Activated effector memory CD4-positive, alpha-beta T cell treated with Interleukin-2 at 50 U/mL for 16 hours (primary cell): Measurements from ENCODE around the gene MON2.
"Not testable (repeated sequence)": the region's sequence is repeated elsewhere in the genome, so short reads cannot be mapped to it uniquely, and the experiment has no call there.

Source experiments
- DNase-seq: peaks from one replicate; pipeline ENCODE4 v3.0.0-alpha.2; 2020

Gene MON2, protein sequence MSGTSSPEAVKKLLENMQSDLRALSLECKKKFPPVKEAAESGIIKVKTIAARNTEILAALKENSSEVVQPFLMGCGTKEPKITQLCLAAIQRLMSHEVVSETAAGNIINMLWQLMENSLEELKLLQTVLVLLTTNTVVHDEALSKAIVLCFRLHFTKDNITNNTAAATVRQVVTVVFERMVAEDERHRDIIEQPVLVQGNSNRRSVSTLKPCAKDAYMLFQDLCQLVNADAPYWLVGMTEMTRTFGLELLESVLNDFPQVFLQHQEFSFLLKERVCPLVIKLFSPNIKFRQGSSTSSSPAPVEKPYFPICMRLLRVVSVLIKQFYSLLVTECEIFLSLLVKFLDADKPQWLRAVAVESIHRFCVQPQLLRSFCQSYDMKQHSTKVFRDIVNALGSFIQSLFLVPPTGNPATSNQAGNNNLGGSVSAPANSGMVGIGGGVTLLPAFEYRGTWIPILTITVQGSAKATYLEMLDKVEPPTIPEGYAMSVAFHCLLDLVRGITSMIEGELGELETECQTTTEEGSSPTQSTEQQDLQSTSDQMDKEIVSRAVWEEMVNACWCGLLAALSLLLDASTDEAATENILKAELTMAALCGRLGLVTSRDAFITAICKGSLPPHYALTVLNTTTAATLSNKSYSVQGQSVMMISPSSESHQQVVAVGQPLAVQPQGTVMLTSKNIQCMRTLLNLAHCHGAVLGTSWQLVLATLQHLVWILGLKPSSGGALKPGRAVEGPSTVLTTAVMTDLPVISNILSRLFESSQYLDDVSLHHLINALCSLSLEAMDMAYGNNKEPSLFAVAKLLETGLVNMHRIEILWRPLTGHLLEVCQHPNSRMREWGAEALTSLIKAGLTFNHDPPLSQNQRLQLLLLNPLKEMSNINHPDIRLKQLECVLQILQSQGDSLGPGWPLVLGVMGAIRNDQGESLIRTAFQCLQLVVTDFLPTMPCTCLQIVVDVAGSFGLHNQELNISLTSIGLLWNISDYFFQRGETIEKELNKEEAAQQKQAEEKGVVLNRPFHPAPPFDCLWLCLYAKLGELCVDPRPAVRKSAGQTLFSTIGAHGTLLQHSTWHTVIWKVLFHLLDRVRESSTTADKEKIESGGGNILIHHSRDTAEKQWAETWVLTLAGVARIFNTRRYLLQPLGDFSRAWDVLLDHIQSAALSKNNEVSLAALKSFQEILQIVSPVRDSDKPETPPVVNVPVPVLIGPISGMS (N-terminal part only)

DNA sequence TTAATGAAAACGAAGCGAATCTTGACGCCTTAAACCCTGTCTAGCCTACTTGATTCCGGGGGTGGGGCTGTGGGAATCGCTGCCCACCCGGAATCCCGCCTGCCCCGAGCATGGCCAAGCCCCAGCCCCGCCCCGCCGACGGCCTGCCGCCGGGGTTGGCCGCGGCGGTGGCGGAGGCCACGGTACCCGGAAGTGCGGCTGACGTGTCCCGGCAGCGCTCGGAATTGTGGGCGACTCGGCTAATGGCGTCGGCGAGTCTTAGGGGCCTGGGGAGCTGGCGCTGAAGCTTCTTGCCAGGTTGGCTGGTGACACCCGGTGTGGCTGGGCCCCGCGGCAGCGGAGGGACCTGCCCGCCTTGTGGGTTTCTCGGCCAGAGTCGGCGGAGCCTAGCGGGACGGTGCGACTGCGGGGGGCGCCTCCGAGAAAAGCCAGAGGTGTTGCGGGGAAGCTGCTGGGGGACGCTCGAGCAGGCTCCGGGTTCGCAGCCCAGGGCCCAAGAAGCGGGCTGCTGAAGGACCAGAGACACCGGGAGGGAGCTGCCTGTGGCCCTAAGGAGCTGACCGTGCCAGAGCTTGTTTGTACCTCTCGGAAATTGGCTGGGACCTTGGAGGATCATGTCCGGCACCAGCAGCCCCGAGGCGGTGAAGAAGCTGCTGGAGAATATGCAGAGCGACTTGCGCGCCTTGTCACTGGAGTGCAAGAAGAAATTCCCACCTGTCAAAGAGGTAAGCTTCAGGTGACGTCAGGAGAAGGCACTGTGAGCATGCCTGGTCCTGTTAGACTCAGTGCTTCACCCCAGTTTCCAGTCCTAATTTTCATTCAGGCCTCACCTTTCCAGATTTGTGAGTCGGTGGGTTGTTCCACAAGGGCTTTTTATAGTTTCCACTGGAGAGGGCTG lies at the start of gene MON2:
Gene MON2, plus strand, starts transcription at position 233 of the 898 bp plus-strand sequence. Its CDS starts 382 bp downstream, at position 615.
- peak; percentile 80 for DNase-seq

DNA sequence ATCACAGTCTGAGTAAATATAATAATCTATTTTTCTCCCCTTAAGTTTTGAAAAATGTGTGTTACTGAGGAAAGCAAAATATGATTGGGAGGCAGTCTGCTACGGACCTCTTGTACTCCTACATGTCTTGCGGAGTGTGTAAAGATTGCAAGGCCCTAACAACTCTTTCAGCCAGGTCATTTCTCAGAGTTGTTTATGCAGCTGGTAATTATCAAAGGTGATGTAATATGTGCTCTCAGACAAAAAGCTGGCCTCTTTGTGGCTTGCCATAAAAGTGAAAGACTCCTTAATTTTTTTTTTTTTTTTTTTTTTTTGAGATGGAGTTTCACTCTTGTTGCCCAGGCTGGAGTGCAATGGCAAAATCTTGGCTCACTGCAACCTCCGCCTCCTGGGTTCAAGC lies 40.5 kb upstream of the MON2 start:
- no peak for DNase-seq

DNA sequence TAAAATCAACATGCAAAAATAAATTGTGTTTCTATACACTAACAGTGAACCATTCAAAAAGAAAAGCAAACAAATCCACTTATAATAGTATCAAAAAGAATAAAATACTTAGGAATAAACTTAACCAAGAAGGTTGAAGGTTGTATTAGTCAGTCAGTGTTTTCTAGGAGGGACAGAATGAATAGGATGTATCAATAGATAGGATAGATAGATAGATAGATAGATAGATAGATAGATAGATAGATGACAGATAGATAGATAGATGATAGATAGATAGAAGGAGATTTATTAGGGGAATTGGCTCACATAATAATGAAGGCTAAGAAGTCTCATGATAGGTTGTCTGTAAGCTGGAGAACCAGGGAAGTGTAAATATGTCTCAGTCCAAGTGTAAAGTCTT lies 37.2 kb upstream of the MON2 start:
- no peak for DNase-seq

DNA sequence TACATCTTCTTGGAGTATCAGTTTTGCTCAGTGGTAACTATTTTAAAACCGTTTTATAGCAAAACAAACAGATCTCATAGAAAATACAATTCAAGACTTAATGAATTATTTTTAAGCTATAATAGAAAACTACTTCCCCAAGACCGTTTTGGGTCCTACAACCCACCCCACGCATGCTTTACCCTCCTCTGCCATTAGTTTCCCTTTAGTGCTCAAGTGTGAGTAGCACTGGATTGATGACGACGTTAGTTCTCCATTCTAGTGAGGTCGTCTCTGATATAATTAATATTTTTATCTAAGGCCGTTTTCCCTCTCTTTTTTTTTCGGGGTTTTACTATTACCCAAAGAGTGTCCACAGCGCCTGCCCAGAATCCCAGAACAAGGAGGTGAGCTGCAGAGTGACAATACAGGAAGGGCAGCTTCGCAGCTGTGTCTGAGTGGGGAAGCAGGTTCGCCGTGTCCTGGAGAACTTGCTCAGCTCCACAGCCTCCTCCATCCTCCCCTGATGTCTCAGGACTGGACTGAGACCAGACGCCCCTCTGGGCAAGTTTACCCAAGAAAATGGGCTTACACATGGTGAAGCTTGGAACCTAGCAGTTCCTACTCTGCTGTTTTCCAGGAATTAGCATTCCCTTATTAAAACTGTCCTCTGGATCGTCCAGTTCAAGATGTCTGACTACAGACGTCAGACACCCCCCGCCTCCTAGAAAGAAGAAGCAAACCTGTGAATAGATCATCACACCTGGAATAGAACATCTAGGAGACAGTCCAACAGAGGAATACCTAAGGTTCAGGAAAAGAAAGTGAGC lies 31.9 kb upstream of the MON2 start:
- no peak for DNase-seq

DNA sequence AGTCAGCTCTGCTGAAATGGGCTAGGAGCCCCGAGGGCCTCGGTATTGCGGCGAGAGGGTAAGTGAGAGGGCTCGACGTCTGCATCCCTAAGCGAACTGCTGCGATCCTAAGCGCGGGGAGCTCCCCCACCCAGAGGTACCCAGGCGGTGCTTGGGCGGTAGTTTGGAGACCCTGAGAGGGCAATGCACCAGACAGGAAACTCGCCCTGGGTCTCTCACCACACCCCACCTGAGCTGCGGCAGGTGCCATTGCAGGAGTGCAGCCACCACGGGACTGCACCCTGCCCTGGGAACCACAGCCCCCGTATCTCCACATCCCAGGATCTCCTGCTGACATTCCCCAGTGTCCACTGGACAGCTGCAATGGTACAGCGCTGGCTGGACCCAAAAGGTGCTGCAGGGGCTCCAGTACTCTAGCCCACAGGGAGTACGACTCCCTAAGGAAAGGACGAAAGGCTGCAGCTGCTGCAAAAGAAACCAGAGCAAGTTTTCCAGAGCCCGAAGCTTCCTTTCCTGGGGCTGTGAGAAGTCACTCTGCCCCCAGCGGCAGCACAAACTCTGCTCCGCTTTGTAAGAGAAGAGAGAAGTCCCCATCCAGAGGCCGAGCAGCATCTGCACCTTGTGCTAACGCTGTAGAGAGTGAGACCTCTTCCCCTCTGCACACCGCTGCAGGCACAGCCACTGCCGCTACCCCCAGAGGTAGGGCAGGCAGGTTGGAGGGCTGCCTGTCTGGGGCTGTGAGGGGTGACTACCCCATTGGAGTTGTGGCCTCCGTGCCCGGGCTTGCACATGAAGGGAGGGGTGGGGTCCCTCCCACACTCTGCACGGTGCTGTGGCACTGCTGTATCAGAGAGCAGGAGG lies 31.1 kb upstream of the MON2 start:
- DNase-seq = peak; percentile 8

DNA sequence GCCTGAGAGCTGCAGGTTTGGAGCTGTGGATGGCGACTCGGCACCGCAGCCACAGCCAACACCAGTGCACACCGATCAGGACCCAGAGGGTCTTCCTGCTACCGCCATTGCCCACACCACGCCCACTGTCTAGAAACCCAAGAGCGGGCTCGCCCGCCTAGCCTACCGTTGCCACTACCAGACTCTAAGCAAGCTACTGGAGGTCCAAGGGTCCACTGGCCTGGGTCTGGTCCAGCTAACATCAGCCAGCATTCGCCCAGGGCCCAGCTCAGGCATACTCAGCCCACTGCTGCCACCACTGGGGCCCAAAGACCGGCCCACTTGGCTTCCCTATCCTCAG lies 30.5 kb upstream of the MON2 start:
- DNase-seq = no peak

DNA sequence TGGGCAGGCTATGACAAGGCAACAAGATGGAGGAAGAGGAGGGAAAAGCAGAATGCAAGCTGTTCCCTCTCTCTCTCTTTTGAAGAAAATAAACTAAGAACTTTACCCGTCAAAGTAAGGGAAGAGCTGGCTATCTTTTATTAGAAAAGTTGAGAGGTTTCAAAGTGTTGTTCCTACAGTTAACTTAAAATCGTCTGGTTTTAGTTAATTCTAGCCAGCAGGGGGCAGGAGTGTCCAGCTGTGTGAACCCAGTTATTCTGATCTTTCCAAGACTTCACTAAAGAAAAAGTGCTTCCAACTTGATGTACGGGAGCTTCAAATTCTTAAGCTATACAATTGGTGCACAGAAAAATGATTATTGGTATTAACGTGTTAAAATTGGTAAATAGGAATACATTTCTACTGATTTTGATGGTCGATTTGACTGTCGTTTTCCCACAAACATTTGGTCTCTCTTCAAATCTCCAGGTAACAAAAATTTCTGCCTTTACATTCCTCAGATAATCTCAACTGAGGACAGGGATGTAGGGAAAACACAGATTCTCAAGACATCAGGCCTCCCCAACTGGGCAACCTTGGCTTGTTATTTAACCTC lies 28.4 kb upstream of the MON2 start:
- no peak for DNase-seq

DNA sequence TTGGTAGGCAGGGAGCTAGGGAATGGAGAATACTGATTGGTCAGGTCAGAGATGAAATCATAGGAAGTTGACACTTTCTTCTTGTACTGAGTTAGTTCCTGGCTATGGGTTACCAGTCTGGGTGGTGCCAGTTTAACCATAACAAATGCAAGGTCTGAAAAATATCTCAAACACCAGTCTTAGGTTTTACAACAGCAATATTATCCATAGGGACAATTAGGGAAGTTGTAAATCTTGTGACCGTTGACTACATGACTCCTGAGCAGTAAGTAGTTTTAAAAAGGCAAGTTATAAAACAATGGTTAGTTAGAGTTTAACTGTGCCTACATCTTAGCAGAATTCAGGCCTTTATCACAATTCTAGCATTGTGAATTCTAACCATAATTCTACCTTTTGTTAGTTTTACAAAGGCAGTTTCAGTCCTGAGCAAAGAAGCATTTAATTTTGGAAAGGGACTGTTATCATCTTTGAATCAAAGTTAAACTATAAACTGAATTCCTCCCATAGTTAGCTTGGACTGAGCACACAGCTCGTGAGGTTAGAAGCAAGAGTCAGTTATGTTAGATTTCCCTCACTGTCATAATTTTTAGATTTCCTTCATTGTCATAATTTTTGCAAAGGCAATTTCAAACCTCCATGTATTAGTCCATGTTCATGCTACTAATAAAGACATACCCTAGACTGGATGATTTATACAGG lies 19.7 kb upstream of the MON2 start:
- no peak for DNase-seq

DNA sequence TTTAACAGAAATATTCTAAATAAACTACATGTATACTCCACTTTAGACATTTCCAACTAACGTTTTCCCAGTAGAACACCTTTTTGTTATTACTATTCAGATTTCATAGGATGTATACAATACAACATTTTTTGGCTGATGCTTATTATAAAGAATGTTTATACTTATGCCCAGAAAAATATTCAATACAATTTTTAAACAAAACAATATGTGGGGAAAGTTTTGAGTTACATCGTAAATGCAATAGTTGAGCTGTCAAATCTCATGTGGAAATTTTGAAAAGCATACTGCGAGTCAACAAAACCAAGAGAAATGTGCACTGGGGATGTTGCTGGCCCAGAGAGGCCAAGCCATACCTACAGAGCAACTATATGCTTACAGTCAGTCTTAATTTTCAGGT lies 18.2 kb upstream of the MON2 start:
- no peak for DNase-seq

DNA sequence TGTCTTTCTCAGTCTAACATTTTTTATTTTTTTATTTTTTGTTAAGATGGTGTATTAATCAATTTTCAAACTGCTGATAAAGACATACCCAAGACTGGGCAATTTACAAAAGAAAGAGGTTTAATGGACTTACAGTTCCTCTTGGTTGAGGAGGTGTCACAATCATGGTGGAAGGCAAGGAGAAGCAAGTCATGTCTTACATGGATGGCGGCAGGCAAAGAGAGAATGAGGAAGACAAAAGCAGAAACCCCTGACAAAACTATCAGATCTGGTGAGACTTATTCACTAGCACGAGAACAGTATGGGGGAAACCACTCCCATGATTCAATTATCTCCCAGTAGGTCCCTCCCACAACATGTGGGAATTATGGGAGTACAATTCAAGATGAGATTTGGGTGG lies 11.2 kb upstream of the MON2 start:
- not testable (repeated sequence) for DNase-seq

DNA sequence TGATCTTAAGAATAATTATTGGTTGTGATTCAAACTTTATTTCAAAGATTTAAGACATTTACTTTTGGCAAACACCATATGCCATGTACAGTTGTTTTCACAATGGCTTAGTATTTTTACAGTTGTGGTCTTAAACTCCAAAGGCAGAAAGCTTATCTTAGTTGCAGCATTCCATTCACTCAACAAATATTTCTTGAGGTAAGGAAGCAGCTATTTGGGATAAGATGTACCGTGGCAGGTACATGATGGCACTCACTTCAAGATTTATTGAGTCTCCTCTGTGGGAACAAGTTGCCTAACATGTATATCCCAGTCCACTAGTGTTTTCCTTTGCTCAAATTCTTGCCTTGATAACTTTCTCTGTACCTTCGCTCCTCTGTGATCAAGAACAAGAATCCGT lies 8.0 kb upstream of the MON2 start:
- no peak for DNase-seq

DNA sequence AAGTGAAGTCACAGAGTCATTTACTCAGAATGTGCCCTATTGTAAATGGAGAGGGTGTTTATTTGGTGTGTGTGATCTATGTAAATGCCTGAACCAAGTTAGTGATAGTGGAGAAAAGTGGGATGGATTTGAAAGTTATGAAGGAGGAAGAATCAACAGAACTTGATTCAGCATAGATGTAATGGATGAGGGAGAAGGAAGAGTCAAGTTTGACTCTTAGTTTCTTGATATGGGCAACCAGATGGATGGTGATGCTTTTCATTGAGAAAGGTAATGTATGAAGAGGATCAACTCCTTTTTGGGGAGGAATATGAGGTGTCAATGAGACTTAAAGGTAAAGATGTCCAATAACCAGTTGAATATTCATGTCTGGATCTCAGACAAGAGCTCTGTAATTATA lies 6.7 kb upstream of the MON2 start:
- DNase-seq = no peak

DNA sequence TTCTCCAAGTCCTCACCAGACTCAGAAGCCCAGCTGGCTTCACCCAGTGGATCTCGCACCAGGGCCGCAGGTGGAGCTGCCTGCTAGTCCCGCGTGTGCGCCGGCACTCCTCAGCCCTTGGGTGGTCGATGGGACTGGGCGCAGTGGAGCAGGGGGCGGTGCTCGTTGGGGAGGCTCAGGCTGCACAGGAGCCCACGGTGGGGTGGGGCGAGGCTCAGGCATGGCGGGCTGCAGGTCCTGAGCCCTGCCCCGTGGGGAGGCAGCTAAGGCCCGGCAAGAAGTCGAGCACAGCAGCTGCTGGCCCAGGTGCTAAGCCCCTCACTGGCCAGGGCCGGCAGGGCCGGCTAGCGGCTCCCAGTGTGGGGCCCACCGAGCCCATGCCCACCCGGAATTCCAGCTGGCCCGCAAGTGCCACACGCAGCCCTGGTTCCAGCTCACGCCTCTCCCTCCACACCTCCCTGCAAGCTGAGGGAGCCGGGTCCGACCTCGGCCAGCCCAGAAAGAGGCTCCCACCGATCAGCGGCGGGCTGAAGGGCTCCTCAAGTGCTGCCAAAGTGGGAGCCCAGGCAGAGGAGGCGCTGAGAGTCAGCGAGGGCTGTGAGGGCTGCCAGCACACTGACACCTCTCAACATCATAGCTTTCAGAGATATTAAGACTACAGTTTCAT lies 5.3 kb upstream of the MON2 start:
- DNase-seq = not testable (repeated sequence)

DNA sequence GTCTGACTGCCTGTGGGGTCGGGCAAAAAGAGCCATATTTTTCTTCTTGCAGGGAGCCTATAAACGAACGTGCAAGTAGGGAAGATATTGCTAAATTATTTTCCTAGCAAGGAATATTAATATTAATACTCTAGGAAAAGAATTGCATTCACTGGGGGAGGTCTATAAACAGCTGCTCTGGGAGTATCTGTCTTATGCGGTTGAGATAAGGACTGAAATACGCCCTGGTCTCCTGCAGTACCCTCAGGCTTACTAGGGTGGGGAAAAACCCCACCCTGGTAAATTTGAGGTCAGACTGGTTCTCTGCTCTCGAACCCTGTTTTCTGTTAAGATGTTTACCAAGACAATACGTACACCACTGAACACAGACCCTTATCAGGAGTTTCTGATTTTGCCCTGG lies 3.4 kb upstream of the MON2 start:
- DNase-seq = not testable (repeated sequence)

DNA sequence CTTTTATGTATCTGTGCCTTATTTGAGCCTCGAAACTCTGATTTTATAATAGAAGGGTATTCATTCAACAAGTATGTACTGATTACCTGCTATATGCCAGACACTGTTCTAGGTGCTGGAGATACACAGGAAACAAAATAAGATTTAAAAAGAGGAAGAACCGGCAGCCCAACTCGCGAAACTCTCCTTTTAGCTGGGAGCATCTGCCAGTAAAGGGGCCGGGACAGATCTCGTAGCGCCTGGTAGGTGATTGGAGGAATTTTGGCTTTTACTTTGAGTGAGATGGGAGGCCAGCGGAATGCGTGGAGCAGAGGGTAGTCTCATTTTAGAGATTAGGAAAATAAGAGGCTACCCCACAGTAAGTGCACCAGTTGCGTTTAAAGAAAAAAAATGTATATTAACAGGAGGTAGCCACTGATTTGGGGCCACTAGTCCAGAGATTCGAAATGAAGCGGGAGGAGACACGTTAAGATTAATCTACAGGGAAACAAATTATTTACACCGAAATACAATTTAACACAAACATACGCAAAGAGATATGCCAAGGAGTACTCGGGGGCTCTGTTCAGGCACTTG lies 520 bp upstream of the MON2 start:
- peak; percentile 3 for DNase-seq

DNA sequence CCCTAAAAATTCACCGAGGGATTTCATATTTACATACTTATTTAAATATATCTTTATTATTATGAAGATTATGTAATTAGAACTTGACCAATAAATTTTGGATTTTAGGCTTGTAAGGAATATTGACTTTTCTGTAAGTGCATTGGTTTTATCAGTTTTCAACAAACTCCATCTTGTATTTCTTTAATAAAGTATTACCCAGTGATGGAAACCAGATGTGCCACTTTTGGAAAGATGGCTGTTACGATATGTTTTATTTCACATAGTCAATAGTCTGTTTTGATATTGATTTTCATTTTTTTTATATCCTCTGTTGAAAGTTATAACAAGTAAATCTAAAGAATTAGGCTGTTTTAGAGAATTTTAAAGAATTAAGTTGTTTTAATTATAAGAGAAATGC lies 1.8 kb downstream of the MON2 start:
- DNase-seq = no peak

DNA sequence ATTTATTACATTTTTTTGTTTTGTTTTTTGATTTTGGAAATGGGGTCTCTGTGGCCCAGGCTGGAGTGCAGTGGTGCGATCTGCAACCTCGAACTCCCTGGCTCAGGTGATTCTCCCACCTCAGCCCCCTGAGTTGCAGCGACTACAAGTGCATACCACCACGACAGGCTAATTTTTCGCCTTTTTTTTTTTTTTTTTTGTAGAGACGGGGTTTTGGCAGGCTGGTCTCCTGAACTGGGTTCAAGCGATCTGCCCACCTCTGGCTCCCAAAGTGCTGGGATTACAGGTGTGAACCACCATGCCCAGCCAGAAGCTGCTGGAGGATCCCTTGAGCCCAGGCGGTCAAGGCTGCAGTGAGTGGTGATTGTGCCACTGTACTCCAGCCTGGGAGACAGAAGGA lies 2.3 kb downstream of the MON2 start:
- no peak for DNase-seq

DNA sequence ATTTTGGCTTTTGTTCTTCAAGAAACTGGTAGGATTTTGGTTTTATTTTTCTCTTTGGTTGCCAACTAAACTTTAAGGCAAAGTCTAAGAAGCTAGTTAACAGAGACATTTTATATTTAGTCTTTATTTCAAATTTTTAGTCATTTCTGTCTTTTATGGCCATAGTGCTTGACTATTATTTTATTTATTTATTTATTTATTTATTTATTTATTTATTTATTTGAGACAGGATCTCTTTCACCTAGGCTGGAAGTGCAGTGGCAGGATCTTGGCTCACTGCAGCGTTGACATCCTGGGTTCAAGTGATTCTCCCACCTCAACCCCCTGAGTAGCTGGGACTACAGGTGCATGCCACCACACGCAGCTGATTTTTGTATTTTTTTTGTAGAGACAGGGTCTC lies 3.1 kb downstream of the MON2 start:
- no peak for DNase-seq

DNA sequence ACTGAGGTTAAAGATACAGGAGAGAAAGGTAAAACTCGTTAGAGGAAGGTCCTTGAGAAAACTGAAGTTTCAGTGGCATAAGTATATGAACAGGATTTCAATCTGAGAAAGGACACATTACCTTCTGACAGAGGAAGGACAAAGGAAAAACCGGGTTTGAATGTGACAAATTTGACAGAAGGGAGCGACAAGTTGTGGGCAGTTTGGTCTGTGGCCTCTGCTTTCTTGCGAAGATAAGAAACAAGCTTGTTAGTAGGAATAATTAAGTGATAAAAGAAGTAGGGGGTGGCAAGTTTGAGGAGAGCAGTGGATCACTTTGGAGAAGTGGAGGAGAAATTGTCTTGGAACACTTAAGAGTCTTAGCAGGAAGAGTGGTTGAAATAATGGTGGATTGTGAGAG lies 5.1 kb downstream of the MON2 start:
- no peak for DNase-seq
